ENCODE measurements around the gene NYNRIN.

NYNRIN gene

DNA sequence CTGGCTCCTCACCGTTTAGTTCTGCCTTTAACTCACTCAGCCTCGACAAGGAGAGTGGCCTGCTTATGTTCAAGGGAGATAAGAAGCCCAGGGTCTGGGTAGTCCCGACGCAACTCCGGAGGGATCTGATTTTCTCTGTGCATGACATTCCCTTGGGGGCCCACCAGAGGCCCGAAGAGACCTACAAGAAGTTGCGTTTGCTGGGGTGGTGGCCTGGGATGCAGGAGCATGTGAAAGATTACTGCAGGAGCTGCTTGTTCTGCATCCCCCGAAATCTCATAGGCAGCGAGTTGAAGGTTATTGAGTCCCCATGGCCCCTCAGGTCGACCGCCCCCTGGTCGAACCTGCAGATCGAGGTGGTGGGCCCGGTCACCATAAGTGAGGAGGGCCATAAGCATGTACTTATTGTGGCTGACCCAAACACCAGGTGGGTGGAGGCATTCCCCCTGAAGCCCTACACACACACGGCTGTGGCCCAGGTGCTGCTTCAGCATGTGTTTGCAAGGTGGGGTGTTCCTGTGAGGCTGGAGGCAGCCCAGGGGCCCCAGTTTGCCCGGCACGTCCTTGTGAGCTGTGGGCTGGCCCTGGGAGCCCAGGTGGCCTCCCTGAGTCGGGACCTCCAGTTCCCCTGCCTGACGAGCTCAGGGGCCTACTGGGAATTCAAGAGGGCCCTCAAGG lies 17.6 kb downstream of the NYNRIN start:
- H3K27me3 ChIP-seq: peaks cover 17% of the 10 kb centered on the region
- no peaks in the 10 kb centered on the region for H3K9me3 ChIP-seq
- TF ChIP-seq, protein P1, sequence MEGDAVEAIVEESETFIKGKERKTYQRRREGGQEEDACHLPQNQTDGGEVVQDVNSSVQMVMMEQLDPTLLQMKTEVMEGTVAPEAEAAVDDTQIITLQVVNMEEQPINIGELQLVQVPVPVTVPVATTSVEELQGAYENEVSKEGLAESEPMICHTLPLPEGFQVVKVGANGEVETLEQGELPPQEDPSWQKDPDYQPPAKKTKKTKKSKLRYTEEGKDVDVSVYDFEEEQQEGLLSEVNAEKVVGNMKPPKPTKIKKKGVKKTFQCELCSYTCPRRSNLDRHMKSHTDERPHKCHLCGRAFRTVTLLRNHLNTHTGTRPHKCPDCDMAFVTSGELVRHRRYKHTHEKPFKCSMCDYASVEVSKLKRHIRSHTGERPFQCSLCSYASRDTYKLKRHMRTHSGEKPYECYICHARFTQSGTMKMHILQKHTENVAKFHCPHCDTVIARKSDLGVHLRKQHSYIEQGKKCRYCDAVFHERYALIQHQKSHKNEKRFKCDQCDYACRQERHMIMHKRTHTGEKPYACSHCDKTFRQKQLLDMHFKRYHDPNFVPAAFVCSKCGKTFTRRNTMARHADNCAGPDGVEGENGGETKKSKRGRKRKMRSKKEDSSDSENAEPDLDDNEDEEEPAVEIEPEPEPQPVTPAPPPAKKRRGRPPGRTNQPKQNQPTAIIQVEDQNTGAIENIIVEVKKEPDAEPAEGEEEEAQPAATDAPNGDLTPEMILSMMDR (IDR thresholded peaks at IDR 0.05): no peak
- no peak overlapping the region for H3K27ac ChIP-seq
- no peaks in the 10 kb centered on the region for H3K4me1 ChIP-seq (ENCODE audit: control insufficient read depth in 1 of 2, insufficient read depth in 1 of 2, low read depth in 1 of 2, low read length in 1 of 2)
- H3K36me3 ChIP-seq: no peaks in the 10 kb centered on the region
- H3K4me3 ChIP-seq (ENCODE audit: low read depth in 1 of 2, low read length in 1 of 2): no peak overlapping the region

DNA sequence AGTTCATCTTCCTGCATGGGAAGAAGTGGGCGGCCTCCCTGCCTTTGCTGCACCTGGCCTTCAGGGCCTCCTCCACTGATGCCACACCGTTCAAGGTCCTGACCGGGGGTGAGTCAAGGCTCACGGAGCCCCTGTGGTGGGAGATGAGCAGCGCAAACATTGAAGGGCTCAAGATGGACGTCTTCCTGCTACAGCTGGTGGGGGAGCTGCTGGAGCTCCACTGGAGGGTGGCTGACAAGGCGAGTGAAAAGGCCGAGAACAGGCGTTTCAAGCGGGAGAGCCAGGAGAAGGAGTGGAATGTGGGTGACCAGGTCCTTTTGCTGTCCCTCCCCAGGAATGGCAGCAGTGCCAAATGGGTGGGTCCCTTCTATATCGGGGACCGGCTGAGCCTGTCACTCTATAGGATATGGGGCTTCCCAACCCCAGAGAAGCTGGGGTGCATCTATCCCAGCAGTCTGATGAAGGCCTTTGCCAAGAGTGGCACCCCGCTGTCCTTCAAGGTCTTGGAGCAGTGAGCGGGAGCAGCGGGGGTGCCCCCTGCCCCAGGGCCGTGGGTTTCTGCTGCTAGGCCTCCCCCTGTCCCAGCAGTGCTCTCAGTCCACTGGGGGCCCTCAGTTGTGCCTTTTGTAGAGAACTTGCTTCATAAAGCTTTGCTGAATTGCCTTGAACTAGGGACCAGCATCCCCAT lies 18.3 kb downstream of the NYNRIN start:
- TF ChIP-seq, protein P1 (IDR thresholded peaks at IDR 0.05): no peak
- Histone ChIP-seq H3K27ac (no peak overlapping the region), H3K27me3 (peaks cover 17% of the 10 kb centered on the region), H3K4me3 (ENCODE audit: low read depth in 1 of 2, low read length in 1 of 2) (no peak overlapping the region), H3K9me3 (no peaks in the 10 kb centered on the region), H3K4me1 (ENCODE audit: control insufficient read depth in 1 of 2, insufficient read depth in 1 of 2, low read depth in 1 of 2, low read length in 1 of 2) (no peaks in the 10 kb centered on the region), H3K36me3 (no peaks in the 10 kb centered on the region)

DNA sequence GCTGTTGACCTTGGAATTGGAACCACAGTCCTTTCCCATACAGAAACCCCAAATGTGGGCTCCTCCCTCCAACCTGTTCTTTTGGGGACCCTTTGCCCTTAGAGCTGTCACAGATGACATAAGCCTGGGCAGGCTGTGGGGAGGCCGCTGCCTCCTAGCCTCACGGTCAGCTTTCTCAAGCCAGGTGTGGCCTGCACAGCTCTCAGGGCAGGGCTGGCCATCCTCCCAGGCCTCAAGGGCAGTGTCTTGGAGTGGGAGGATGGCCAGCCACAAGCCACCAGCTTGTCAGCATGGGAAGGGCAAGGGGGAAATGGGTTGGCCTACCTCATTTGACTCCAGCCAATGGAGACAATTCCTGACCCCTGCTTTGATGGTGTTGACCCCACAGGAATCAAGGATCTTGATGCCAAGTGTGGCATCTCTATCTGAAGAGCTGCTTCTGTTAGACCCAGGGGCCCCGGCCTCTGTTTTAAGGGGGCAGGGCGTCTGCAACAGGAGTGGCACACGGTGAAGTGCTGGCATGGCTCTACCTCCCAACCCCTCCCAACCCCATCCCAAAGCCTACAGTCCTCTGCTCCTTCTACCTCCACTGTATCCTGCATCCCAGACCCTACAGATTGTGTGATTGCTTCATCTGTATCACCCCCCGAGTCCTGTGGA lies 19.2 kb downstream of the NYNRIN start:
- Histone ChIP-seq H3K4me3 (ENCODE audit: low read depth in 1 of 2, low read length in 1 of 2) (no peak overlapping the region), H3K36me3 (no peaks in the 10 kb centered on the region), H3K9me3 (no peaks in the 10 kb centered on the region), H3K27me3 (peaks cover 17% of the 10 kb centered on the region), H3K4me1 (ENCODE audit: control insufficient read depth in 1 of 2, insufficient read depth in 1 of 2, low read depth in 1 of 2, low read length in 1 of 2) (peaks cover 0 to 4% of the 10 kb centered on the region in 2 experiments), H3K27ac (no peak overlapping the region)
- TF ChIP-seq, protein P1 (IDR thresholded peaks at IDR 0.05): no peak

DNA sequence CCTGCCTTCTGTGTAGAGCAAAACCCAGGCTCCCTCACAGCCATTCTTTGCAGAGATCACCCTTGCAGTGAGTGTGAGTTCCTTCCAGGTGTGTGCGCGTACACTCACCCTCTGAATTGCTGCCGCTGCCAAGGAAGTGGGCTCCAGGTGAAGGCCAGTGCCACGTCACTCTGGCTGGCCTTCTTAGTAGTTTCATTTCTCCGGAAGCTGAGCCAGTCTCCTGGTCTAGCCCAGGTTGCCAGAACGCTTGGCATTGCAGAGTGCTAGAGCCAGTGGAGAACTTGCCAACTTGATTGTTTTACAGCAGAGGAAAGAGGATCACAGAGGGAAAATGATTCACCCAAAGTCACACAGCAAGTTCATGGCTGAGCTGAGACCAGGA lies 19.7 kb downstream of the NYNRIN start:
- no peak overlapping the region for H3K27ac ChIP-seq
- H3K27me3 ChIP-seq: peaks cover 17% of the 10 kb centered on the region
- TF ChIP-seq, protein P1 (IDR thresholded peaks at IDR 0.05): no peak
- H3K9me3 ChIP-seq: no peaks in the 10 kb centered on the region
- no peak overlapping the region for H3K4me3 ChIP-seq (ENCODE audit: low read depth in 1 of 2, low read length in 1 of 2)
- H3K36me3 ChIP-seq: no peaks in the 10 kb centered on the region
- peaks cover 0 to 4% of the 10 kb centered on the region in 2 experiments for H3K4me1 ChIP-seq (ENCODE audit: control insufficient read depth in 1 of 2, insufficient read depth in 1 of 2, low read depth in 1 of 2, low read length in 1 of 2)

DNA sequence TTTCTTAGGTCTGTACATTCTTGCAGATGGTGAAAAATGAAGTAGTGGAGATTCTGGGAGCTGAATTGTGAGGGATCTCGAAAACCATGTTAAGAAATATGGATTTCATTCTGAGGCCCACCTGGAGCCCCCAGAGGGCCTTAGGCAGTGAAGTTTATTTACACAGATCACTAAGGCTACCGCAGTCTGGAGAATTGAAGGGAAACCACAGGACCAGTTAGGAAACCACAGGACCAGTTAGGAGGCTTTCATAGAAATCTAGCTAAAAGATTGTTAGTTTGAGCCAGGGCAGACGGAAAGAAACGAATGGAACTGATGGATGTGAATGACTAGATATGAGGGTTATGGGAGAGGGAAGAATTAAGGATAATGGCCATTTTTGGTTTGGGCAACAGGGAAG lies 23.5 kb downstream of the NYNRIN start:
- no peaks in the 10 kb centered on the region for H3K36me3 ChIP-seq
- H3K27ac ChIP-seq: no peak overlapping the region
- peaks cover 9 to 14% of the 10 kb centered on the region in 2 experiments for H3K4me1 ChIP-seq (ENCODE audit: control insufficient read depth in 1 of 2, insufficient read depth in 1 of 2, low read depth in 1 of 2, low read length in 1 of 2)
- TF ChIP-seq, protein P1 (IDR thresholded peaks at IDR 0.05): no peak
- H3K4me3 ChIP-seq (ENCODE audit: low read depth in 1 of 2, low read length in 1 of 2): no peak overlapping the region
- H3K27me3 ChIP-seq: peaks cover 17% of the 10 kb centered on the region
- H3K9me3 ChIP-seq: no peaks in the 10 kb centered on the region
